GM18526 (cell line): ENCODE results near the gene ZBTB47.

Experiments
- POLR2A ChIP-seq: IDR thresholded peaks from 3 replicates; pipeline ENCODE4 v1.6.1; 2011; ENCODE audit not compliant: insufficient read length; ENCODE audit errors: extremely low read depth

Gene ZBTB47

GRCh38 chr3:42647821-42648459 lies 5.6 kb upstream of the ZBTB47 start:
- TF ChIP-seq POLR2A, result no peak

- no peak for TF ChIP-seq POLR2A
Measured at GRCh38 chr3:42649006-42649405, 4.5 kb upstream of the ZBTB47 start.

GRCh38 chr3:42649783-42650182 lies 3.7 kb upstream of the ZBTB47 start:
- no peak for TF ChIP-seq POLR2A

- no peak for TF ChIP-seq POLR2A
Measured at GRCh38 chr3:42651248-42652091, 2.0 kb upstream of the ZBTB47 start.

GRCh38 chr3:42652251-42652610 lies 1.3 kb upstream of the ZBTB47 start:
- TF ChIP-seq POLR2A, result no peak

- TF ChIP-seq POLR2A, result peak; percentile 51
Measured at GRCh38 chr3:42652611-42653302, 740 bp upstream of the ZBTB47 start.

- no peak for TF ChIP-seq POLR2A
Measured at GRCh38 chr3:42653303-42653559, 266 bp upstream of the ZBTB47 start.

DNA sequence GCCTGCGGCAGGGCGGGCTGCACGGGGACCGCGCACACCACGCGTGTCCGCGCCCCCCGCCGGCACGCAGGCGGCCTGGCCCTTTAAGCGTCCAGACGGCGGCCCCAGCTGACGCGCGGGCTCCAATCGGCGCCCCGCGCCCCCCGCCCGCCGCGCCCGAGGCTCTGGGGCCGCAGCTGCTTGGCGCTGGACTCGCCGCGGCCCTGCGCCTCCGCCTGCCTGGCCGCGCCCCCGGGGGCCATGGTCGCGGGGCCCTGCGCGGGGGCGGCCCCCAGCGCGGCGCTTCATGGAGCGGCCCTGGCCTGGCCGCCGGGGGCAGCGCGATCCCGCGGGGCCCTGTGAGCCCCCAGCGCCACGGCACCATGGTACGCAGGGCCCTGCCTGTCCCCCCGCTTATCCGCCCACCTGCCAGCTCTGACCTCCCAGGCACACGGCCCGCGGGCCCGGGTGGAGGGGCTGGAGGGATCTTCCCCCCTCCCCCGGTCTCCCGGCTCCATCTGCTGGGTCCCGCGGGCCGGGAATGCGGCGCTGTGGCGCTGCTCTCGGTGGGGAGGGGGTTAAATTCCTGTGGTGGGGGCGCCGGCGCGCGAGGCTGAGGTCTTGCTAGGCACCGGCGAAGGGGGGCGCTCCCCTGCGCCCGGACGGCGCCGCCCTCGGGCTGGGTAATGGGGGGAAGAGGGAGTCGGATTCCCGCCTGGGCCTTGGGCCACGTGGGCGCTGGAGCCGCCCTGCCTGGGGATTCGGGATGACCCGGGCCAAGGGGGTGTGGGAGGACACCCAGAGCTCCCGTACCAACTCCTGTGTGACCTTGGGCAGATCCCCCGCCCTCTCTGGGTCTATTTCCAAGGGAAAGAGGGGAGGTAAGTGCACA lies 1.1 kb downstream of the ZBTB47 start:
- no peak for TF ChIP-seq POLR2A

DNA sequence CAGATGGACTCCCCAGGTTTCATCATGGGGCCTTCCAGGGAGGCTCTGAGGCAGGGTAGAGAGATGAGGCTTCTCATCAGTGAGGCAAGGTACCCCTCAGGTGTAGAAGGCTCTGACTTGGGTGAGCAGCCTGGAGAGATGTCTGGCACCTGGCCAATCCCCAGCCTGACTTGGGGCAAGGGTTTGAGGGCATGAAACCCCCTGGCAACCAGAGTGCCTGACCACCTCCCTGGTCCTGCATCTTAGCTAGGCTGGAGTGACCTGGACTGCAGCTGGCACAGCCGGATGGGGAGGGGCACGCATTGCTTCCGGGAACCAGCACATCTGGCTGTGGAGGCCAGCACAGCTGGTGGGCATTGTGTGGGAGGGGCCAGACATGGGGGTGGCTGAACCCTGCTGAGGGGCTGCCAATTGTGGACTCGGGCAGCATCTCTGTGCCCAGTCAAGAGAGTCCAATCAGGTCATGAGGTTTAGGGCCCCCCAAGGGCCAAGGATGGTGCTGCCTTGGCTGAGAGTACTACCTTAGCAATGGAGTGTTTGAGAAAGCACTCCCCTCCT lies 1.9 kb downstream of the ZBTB47 start:
- TF ChIP-seq POLR2A, result no peak

DNA sequence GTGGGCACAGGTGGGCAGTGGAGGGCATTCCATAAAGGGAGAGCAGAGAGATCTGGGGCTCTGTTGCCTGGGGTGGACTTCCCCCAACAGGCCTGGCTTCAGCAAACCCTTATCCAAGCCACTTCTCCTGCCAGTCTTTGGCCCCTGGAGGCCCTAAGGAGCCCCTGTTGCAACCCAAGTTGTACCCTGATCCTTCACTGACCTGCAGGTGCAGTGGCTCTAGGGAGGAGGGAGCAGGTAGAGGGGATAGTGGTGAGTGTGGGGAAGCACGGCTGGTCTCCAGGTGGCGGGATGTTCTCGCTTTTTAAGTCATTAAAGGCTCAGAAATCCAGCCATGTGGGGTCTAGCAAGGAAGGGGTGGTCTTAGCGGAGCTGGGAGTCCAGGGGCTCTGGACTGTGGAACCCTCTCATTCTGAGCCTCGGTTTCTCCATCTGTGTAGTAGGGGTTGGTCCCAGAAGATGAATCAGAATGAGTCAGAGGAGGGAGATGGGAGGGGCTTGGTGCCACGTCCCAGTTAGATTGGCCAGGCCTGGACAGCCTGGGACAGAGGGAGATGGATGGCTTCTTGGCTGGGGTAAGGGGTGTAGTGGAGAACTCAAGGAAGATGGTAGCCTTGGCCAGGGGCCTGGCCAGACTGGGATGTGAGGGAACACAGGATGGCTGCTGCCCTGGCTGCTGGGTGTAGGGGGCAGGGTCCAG lies 2.6 kb downstream of the ZBTB47 start:
- TF ChIP-seq POLR2A, result no peak

DNA sequence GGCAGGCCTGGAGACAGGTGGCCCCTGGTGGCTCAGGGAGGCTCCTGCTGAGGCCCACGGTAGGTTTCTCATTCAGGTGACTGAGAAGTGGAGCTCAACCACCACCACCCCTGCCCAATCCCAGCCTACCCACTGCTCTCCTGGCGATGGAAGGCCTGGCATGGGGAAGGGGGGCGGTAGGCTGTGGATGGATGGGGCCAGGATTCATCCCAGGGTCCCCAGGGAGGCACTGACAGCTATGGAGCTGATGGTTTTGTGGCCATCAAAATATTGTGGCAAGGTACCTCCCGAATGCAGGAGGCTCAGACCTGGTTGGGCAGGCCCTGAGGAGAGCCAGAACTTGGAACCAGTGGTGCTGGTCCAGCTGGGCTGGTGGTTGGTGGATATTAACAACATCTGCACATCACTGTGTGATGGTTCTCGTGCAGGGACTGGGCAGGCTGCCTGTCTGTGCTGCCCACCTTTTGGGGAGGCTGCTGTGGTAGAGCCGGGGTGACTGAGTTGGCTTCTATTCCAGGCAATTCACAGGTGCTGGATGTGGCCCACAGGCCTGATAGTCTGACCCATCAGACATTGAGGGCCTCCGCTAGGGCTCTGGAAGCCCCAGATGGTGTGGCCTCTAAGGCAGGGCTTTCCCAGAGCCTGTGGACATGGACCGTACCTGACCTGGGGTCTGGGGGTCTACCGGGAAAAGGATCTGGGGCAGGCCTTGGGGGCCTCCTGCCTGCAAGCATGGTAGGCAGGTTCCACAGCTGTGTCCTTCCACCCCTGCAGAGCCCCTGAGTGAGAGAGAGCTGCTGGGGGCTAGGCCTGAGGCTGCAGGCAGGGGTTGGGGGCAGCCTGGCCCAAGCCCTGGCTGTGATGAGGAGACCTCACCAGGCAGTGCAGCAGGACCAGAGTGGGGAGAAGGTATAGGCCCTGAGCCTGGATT lies 3.4 kb downstream of the ZBTB47 start:
- TF ChIP-seq POLR2A, result no peak

- no peak for TF ChIP-seq POLR2A
Measured at GRCh38 chr3:42657675-42658074, 4.2 kb downstream of the ZBTB47 start.

- TF ChIP-seq POLR2A, result no peak
Measured at GRCh38 chr3:42658091-42658770, 4.7 kb downstream of the ZBTB47 start.

DNA sequence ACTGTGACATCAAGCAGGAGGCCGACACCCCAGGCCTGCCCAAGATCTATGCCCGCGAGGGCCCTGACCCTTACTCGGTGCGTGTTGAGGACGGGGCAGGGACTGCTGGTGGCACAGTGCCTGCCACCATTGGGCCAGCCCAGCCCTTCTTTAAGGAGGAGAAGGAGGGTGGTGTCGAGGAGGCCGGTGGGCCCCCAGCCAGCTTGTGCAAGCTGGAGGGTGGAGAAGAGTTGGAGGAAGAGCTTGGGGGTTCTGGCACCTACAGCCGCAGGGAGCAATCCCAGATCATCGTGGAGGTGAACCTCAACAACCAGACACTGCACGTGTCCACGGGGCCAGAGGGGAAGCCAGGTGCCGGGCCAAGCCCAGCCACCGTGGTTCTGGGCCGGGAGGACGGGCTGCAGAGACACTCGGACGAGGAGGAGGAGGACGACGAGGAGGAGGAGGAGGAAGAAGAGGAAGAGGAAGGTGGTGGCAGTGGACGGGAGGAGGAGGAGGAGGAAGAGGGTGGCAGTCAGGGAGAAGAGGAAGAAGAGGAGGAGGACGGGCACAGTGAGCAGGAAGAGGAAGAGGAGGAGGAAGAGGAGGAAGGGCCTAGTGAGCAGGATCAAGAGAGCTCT lies 5.4 kb downstream of the ZBTB47 start:
- TF ChIP-seq POLR2A, result no peak
